ENCODE results near the gene TRAF7. TPM values are rescaled to one million over a fixed set of nuclear protein-coding genes. Genes with fewer than 3 reads are reported as not detected.

TRAF7 gene
- polyA plus RNA-seq, 1 donor from 2014 or later, result 30.9 TPM

- no peak overlapping the region for H3K27ac ChIP-seq (ENCODE audit: low read length)
- H3K27me3 ChIP-seq (ENCODE audit: insufficient read depth, low read depth, low read length), result no peaks in the 10 kb centered on the region
- no peaks in the 10 kb centered on the region for H3F3A ChIP-seq (ENCODE audit: insufficient read depth, low read length, poor library complexity, severe bottlenecking)
- H2AFZ ChIP-seq (ENCODE audit: low read depth, low read length), result no peak overlapping the region
- no peaks in the 10 kb centered on the region for H3K9me2 ChIP-seq (ENCODE audit: insufficient read depth, low read length)
- peaks cover 6% of the 10 kb centered on the region for H3K36me3 ChIP-seq (ENCODE audit: insufficient read depth, low read length)
- H3K4me3 ChIP-seq (ENCODE audit: low read length), result no peak overlapping the region
- TF ChIP-seq RAD21 (conservative IDR thresholded peaks at IDR 0.05) (no peak), CTCF (IDR thresholded peaks at IDR 0.05; ENCODE audit: poor library complexity, severe bottlenecking) (no peak), TAF1 (IDR thresholded peaks at IDR 0.05; ENCODE audit: low read depth) (no peak), REST (IDR thresholded peaks at IDR 0.05; ENCODE audit: borderline replicate concordance) (no peak), SMC3 (conservative IDR thresholded peaks at IDR 0.05; ENCODE audit: poor library complexity) (no peak), MXI1 (conservative IDR thresholded peaks at IDR 0.05; ENCODE audit: poor library complexity, severe bottlenecking) (no peak), EP300 (conservative IDR thresholded peaks at IDR 0.05; ENCODE audit: poor library complexity, severe bottlenecking) (no peak), POLR2AphosphoS5 (IDR thresholded peaks at IDR 0.05) (no peak), EZH2 (IDR thresholded peaks at IDR 0.05; ENCODE audit: borderline replicate concordance, insufficient read depth, low read length, poor library complexity, severe bottlenecking) (no peak)
- no peaks in the 10 kb centered on the region for H3K9me3 ChIP-seq (ENCODE audit: low read length)
- no peaks in the 10 kb centered on the region for H4K20me1 ChIP-seq (ENCODE audit: insufficient read depth)
- peaks cover 6% of the 10 kb centered on the region for H3K79me2 ChIP-seq (replicated peaks; ENCODE audit: insufficient read depth, low read length)
- H3K9ac ChIP-seq (ENCODE audit: low read length), result no peak overlapping the region
- H3K4me2 ChIP-seq (ENCODE audit: low read length), result no peak overlapping the region
Measured at GRCh38 chr16:2211923-2212347, 56.4 kb downstream of the TRAF7 start.

GRCh38 chr16:2212362-2213324 lies 57.1 kb downstream of the TRAF7 start:
- Histone ChIP-seq H3K79me2 (replicated peaks; ENCODE audit: insufficient read depth, low read length) (peaks cover 6% of the 10 kb centered on the region), H3K9me3 (ENCODE audit: low read length) (no peaks in the 10 kb centered on the region), H3K27ac (ENCODE audit: low read length) (no peak overlapping the region), H3K27me3 (ENCODE audit: insufficient read depth, low read depth, low read length) (no peaks in the 10 kb centered on the region), H3K4me3 (ENCODE audit: low read length) (peak overlapping the region; percentile 86), H2AFZ (ENCODE audit: low read depth, low read length) (no peak overlapping the region), H3K9me2 (ENCODE audit: insufficient read depth, low read length) (no peaks in the 10 kb centered on the region), H3K9ac (ENCODE audit: low read length) (peak overlapping the region; percentile 65), H3F3A (ENCODE audit: insufficient read depth, low read length, poor library complexity, severe bottlenecking) (no peaks in the 10 kb centered on the region), H3K4me2 (ENCODE audit: low read length) (peak overlapping the region; percentile 91), H4K20me1 (ENCODE audit: insufficient read depth) (no peaks in the 10 kb centered on the region), H3K36me3 (ENCODE audit: insufficient read depth, low read length) (peaks cover 6% of the 10 kb centered on the region)
- TF ChIP-seq EZH2 (IDR thresholded peaks at IDR 0.05; ENCODE audit: borderline replicate concordance, insufficient read depth, low read length, poor library complexity, severe bottlenecking), result no peak
- TF ChIP-seq CTCF (IDR thresholded peaks at IDR 0.05; ENCODE audit: poor library complexity, severe bottlenecking), result no peak
- no peak for TF ChIP-seq REST (IDR thresholded peaks at IDR 0.05; ENCODE audit: borderline replicate concordance)
- TF ChIP-seq RAD21 (conservative IDR thresholded peaks at IDR 0.05), result no peak
- no peak for TF ChIP-seq SMC3 (conservative IDR thresholded peaks at IDR 0.05; ENCODE audit: poor library complexity)
- TF ChIP-seq EP300 (conservative IDR thresholded peaks at IDR 0.05; ENCODE audit: poor library complexity, severe bottlenecking), result no peak
- no peak for TF ChIP-seq MXI1 (conservative IDR thresholded peaks at IDR 0.05; ENCODE audit: poor library complexity, severe bottlenecking)
- TF ChIP-seq TAF1 (IDR thresholded peaks at IDR 0.05; ENCODE audit: low read depth), result no peak
- no peak for TF ChIP-seq POLR2AphosphoS5 (IDR thresholded peaks at IDR 0.05)
